Suppressor macrophage (primary cell): Measurements from ENCODE around the gene KPNA2.
"Not testable (repeated sequence)": the region's sequence is repeated elsewhere in the genome, so short reads cannot be mapped to it uniquely, and the experiment has no call there.

Experiments used
- DNase-seq, 4 experiments: peaks; one replicate each; pipeline ENCODE4 v3.0.0-alpha.2; 2020 to 2022

KPNA2 gene

DNA sequence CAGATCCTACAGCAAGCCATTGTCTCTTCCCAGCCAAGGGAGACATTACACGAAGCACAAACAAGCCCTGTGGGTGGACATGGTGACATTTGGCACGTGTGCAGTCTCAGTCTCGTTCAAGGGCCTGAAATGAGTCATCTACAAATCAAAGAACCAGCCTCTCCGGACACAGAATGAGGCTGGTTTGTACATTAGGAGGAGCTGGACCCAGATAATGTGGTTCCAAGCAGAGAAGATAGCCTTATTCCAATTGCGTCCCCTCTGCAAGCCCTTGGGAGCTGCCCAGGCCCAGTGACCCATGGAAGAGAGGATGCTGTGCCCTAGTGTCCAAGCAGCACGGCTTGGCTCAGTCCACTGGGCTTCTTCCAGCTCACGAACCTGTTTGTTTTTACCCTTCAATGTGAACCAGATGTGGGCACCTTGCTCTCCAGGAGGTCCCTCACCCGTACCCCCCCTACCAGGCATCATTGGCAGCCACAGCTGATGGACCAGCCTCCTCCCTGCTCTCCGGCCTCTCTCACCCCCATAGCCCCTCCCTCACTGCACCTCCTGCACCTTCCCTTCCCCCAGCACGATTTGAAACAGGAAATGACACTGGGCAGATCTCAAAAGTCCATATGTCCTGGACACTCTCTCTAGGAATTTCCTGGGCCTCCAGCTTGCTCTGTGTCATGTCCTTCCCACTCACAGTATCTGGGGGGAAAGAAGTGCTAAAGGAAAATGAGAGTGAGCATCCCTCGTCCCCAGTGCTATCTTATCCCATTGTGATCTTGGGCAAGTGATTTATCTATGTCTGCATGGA, 26.2 kb downstream of the KPNA2 start:
- no peak for DNase-seq

DNA sequence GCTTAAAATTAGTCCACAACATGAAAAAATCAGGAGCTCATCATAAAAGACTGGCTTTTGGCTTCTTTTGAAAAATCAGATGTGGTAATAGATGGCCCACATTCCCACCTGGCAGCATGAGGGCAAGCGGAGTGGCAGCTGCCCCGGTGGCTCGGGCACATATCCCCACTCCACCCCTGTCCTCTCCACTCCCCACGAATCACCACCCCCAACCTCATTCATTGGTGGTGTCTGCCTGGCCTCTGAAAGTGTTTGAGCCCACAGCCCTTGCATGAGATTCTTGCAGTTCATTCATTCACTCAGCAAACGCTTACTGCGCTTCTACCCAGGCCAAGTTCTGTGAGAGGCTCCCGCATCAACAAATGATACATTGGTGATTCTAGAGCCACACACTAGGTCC, 29.8 kb downstream of the KPNA2 start:
- DNase-seq = not testable (repeated sequence)

DNA sequence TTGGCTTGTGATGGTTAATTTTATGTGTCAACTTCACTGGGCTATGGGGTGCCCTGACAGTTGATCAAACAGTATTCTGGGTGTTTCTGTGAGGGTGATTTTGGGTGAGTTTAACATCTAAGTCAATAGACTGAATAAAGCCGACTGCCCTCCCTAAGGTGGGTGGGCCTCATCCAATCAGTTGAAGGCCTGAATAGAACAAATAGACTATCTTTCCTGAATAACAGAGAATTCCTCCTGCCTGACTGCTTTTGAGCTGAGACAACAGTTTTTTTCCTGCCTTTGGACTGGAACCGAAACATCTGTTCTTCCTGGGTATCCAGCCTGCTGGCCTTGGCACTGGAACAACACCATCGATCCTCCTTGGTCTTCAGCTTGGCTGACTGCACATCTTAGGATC, 33.0 kb downstream of the KPNA2 start:
- DNase-seq = not testable (repeated sequence)

DNA sequence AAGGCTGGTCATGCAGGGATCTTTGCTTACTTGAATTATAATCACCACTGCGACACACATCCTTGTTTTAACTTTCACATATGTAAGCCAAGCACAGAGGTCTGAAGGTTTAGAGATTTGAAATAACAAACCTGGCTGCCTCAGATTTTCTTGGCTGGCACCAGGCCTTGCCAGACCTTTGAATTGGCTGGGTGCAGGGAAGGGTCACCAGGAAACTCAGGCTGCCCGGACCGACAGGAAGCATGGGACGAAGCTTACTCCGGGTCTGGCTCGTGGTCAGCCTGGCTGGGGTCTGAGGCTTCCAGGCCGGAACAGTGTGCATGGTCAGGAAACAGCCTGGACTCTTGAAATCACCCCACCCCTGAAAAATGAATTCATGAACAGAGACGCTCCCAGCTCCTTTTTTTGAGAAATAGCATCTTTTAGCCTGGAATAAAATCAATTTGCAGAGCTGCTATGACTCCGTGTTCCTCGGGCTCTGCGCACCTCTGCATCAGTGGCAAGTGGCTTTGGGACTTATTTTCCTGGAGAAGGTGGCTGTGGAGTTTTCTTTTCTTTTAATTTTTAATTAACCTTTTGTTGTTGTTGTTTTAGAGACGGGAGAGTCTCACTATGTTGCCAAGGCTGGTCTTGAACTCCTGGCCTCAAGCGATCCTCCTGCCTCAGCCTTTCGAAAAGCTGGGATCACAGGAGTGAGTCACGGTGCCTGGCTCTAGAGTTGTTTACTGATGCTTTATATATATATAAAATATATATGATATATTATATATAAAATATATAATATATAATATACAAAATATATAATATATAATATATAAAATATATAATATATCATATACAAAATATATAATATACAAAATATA, 35.3 kb downstream of the KPNA2 start:
- DNase-seq = not testable (repeated sequence)

- no peak for DNase-seq
These were observed 38.7 kb downstream of the KPNA2 start for GRCh38 chr17:68074279-68074678.

DNA sequence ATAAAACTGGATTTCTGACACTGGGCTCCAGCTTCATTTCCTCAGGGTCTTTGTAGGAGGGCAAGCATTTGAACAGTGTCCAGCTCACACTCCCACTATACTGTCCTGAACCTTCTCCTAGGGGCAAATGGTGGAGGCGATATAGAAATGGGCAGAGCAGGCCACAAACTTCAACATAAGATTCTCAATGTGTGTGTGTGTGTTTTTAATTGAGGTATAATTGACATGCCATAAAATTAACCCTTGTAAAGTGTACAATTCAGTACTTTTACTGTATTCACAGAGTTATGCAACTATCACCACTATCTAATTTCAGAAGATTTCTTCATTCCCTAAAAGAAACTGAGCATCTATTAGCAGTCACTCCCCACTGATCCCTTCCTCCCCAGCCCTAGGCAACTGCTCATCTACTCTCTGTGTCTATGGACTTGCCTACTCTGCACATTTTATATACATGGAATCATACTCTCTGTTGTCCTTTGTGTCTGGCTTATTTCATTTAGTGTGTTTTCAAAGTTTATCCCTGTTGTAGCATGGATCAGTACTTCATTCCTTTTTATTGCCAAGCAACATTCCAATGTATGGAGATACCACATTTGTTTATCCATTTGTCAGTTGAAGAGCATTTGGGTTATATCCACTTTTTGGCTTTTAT, 40.5 kb downstream of the KPNA2 start:
- DNase-seq = not testable (repeated sequence)

DNA sequence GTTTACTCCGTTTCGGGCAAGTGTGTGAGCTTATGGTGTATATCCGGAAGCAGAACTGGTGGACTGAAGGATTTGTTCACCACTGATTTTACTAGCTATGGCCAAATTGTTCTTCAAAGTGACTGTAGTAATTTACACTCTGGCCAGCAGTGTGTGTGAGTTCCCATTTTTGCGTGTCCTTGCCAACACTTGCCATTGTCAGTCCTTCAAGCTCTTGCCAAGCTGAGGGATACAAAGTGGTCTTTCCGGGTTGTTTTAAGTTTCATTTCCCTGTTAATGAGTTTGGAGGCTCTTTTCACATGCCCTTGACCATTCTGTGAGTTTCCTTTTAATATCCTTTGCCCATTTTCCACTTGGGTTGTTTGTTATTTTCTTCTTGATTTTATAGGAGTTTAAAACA, 42.0 kb downstream of the KPNA2 start:
- not testable (repeated sequence) for DNase-seq

- no peak for DNase-seq
These were observed 45.0 kb downstream of the KPNA2 start for GRCh38 chr17:68080411-68081150.

DNA sequence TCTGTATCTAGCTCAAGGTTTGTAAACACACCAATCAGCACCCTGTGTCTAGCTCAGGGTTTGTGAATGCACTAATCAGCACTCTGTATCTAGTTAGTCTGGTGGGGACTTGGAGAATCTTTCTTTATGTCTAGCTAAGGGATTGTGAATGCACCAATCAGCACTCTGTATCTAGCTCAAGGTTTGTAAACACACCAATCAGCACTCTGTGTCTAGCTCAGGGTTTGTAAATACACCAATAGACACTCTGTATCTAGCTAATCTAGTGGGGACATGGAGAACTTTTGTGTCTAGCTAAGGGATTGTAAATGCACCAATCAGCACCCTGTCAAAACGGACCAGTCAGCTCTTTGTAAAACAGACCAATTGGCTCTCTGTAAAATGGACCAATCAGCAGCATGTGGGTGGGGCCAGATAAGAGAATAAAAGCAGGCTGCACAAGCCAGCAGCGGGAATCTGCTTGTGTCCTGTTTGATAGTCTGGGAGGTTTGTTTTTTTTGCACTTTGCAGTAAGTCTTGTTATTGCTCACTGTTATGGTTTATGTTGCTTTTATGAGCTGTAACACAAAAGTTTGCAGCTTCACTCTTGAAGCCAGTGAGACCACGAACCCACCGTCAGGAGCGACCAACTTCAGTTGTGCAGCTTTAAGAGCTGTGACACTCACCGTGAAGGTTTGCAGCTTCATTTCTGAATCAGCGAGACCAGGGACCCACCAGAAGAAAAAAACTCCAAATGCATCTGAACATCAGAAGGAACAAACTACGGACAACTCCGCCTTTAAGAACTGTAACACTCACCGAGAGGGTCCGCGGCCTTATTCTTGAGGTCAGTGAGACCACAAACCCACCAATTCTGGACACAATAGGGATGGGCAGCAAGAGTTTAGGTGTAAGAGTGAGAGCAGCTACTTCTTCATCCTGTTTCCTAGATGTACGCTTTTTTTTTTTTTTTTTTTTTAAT, 46.0 kb downstream of the KPNA2 start:
- not testable (repeated sequence) for DNase-seq

DNA sequence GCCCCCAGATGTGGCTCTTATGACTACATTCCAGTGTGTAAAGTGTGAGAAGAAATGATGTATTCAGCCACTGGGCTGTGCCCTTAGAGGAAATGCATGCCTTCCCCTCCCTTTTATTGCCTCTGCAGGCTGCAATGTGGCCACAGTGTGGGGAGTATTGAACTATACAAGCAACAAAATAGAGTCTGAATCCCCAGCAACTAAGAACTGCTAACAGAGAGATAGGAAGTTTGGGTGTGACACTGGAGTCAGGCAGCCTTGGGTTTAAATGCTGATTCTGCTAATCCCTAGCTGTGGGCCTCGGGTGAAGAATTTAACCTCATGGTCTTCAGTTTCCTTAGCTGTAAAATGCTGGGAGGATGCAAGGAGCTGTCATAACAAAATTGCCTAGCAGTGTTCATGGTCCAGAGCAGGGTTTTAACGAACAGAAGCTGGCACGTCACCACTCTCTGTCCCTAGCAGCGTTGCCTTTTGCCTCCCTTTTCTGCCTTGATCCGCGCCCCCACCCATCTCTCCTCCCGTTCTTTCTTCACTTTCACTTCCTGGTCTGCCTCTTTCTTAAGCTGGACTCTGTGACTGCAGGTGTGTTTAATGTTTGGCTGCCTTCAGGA, 50.3 kb downstream of the KPNA2 start:
- DNase-seq = peak; percentile 22 to 46 (median 40)

DNA sequence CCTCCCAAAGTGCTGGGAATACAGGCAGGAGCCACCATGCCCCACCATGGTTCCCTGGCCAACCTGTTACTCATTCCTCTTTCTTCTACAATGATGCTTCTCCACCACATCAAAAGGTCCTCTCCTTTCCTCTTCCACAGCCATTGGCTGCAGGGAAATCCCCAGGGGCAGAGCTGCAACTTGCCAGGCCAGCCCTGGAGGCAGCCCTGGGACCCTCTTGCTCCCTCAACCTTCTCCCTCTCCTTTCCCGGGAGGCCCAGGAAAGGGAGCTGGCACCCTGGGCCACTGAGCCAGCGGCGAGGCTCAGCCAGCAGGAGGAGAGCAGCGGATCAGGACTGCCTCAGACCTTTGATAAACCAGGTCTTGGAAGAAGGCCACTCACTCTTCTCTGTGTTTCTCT, 51.1 kb downstream of the KPNA2 start:
- not testable (repeated sequence) for DNase-seq

DNA sequence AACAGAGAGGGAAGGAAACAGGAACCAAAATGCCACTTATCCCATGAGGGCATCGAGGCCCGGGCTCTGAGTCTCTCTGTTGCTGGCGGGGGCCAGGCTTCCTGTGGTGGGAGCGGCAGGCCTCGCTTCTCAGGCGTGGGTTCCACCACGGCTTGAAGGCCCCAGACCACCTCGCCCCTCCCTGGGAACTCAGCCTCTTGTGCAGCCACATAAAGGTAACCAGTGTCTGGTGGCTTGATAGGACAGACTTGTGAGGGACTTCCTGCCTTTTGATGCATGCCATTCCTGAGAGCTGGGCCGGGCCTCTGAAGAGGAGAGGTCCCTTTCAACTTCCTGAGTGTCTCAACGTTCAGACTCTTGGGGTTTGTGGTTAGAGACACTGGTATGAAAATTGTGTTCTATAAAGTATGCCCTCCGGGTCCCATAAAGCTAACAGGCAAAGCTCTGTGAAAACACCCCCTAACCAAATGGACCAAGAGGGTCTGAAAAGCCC, 51.6 kb downstream of the KPNA2 start:
- peak in 3 of 4 experiments; percentile 16 to 36 (median 22) for DNase-seq

DNA sequence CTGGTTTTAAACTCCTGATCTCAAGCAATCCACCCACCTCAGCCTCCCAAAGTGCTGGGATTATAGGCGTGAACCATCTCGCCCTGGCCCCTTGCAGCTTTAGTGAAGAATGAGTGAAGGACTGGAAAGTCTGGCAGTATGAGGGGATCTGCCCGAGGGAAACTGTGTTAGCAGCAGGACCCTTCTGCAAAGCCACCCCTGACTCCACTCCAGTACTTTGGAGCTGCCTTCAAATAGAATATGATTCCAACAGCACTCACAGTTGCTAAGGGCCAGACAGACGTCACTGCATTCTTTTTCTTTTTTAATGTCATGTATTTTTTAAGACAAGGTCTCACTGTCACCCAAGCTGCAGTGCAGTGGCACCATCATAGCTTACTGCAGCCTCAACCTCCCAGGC, 52.3 kb downstream of the KPNA2 start:
- DNase-seq = no peak

DNA sequence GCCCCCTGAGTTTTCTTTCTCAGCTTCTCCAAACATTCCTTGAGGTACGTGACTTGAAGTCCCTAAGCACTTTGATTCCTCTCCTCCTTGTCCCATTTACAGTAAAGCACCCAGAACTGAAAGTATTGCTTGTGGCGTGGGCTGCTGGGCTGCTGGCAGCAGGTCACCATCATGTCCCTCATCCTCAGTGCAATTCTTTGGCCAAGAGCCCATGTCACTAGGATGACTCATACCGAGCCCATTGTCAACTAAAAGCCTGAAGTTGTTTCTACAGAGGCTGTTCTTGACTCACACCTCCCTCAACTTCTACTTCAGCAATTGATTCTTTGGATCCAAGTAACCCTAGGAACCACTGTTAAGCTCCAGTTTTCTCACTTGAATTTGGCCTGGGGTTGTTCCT, 54.3 kb downstream of the KPNA2 start:
- peak; percentile 84 to 94 (median 89) for DNase-seq

DNA sequence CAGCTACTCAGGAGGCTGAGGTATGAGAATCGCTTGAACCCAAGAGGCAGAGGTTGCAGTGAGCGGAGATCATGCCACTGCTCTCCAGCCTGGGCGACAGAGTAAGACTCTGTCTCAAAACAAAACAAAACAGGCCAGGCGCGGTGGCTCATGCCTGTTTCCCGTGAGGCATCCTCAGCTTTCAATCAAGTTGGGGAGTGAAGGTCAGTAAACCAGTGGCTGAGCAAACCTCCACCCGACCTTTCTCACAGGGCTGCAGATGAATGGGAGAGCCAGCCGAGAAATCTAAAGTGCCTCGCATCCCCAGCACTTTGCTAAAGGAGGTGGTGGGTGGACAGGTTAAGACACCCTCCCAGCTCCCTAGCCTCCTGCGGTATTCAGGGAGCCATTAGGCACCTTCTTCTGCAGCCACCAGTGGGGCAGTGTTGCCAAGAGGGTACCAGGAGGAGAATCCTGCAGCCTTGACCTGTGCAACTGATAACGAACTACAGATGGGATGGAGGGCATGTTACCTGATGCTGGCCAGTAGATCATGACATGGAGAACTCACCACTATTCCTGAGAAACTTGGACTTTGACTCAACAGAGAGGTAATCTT, 59.0 kb downstream of the KPNA2 start:
- DNase-seq = no peak

- DNase-seq = no peak
These were observed 59.8 kb downstream of the KPNA2 start for GRCh38 chr17:68095205-68095811.

DNA sequence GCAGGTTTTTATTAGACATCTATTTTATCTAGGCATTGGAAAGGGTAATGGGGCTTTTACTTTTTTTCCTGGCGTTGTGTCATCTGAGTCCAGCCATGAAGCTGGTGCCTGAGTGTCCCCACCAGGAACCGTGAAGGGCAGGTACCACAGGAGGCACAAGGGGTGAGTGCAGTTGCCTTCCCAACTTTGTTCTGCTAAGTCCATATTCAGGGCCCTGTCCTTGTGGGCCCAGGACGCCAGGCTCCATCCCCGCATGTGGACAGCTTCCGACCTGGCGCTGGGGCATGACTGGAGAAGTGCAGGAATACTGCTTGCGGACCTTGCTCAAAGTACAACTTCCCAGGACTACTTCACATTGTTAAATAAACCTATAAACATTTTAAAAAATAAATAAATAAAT, 60.6 kb downstream of the KPNA2 start:
- DNase-seq = no peak
